Measurements from ENCODE around the gene POU2F1. TPM values are rescaled to one million over a fixed set of nuclear protein-coding genes. Genes with fewer than 3 reads are reported as not detected.

The POU2F1 gene
- total RNA-seq, 1 donor from 2014 or later = 3.9 TPM

DNA sequence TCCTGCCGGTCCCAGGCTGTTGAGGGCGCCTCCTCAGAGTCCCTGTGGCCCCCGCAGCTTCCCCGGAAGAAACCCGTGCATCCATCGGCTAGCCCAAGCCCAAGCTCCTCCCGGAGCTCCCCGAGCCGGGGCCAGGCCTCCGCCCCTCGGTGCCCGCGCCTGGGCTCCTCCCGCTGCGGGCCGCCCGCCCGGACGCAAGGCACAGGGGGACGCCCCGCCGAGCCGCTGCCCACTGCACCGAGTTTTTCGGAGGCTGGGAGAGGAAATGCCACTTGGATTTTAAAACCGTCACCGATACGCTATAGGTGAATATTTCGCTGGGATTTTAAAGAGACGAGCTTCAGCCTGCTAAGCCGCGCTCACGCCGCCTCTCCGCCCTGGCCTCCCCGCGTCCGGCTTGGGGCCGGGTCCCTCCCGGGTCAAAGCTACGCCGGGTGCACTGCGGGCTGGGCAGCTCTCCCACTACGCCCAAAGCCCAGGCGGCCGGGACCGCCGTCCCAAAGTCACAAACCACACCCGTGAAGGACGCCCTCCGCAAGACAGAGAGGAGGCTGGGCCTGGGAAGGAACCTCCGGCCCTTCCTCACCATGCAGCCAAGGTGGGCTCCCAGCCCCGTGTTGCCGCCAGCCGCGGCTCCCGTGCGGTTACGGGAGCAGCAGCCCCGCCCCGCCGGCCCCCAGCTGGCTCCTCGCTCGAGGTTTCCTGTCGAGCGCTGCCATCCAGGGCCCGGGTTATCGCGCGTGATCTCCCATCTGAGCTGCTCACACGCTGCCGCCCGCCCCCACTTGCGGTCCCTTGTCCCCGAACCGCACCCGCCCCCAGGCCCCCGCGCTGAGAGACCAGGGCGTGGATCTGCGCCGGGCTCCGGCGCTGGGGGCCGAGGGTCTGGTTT lies 234.5 kb downstream of the POU2F1 start:
- Histone ChIP-seq H3K27me3 (ENCODE audit: control insufficient read depth, insufficient read depth, low read length) (no peaks in the 10 kb centered on the region), H3K36me3 (ENCODE audit: control insufficient read depth, insufficient read depth, low read length) (no peaks in the 10 kb centered on the region), H3K4me3 (ENCODE audit: low read depth, low read length) (peak overlapping the region; percentile 74)
- no peak for DNase-seq (ENCODE audit: low read depth)
- no peak for FAIRE-seq
- TF ChIP-seq CTCF (IDR thresholded peaks at IDR 0.05; ENCODE audit: insufficient read depth, low read length, severe bottlenecking) = no peak

- TF ChIP-seq CTCF (IDR thresholded peaks at IDR 0.05; ENCODE audit: insufficient read depth, low read length, severe bottlenecking) = no peak
- no peaks in the 10 kb centered on the region for H3K36me3 ChIP-seq (ENCODE audit: control insufficient read depth, insufficient read depth, low read length)
- DNase-seq (ENCODE audit: low read depth) = no peak
- H3K4me3 ChIP-seq (ENCODE audit: low read depth, low read length) = peak overlapping the region; percentile 74
- no peak for FAIRE-seq
- no peaks in the 10 kb centered on the region for H3K27me3 ChIP-seq (ENCODE audit: control insufficient read depth, insufficient read depth, low read length)
Observed at GRCh38 chr1:167455786-167456446, 235.2 kb downstream of the POU2F1 start.

- TF ChIP-seq CTCF (IDR thresholded peaks at IDR 0.05; ENCODE audit: insufficient read depth, low read length, severe bottlenecking) = no peak
- FAIRE-seq = no peak
- no peaks in the 10 kb centered on the region for H3K27me3 ChIP-seq (ENCODE audit: control insufficient read depth, insufficient read depth, low read length)
- no peak for DNase-seq (ENCODE audit: low read depth)
- no peak overlapping the region for H3K4me3 ChIP-seq (ENCODE audit: low read depth, low read length)
- H3K36me3 ChIP-seq (ENCODE audit: control insufficient read depth, insufficient read depth, low read length) = no peaks in the 10 kb centered on the region
Observed at GRCh38 chr1:167456524-167456923, 235.8 kb downstream of the POU2F1 start.

GRCh38 chr1:167456926-167457325 lies 236.2 kb downstream of the POU2F1 start:
- FAIRE-seq = no peak
- H3K4me3 ChIP-seq (ENCODE audit: low read depth, low read length) = no peak overlapping the region

DNA sequence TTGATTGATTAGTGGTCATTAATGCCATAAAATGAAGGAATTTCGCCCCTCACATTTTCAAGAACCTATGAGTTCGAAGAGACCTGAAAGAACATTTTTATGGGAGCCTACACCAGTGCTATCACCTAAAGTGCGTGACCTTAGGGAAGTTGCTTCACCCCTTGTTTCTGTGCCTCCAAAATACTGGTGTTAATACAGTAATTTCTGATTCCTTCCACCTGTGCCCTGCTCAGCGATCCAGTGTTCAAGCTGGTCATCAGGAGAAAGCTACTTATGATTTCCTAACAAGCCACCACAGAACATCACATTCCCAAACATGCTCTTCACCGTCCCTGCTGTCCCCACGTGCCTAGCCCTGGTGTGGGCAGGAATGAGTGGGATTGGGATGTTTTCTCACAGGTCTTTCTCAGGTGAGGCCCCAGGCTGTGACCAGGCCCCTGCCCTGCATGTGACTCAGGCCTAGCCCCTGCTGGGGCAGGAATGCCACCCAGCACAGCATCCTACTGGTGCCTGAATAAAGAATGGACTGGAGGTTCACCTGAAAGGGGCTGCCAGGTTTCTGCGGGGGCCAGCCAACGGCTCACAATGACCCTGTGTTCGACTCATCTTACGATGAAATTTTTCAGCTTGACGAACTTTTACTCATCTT lies 237.4 kb downstream of the POU2F1 start:
- H3K27me3 ChIP-seq (ENCODE audit: control insufficient read depth, insufficient read depth, low read length) = no peaks in the 10 kb centered on the region
- no peak for TF ChIP-seq CTCF (IDR thresholded peaks at IDR 0.05; ENCODE audit: insufficient read depth, low read length, severe bottlenecking)
- DNase-seq (ENCODE audit: low read depth) = no peak

More at GRCh38 chr1:167456926-167457325, 236.2 kb downstream of the POU2F1 start:
- DNase-seq (ENCODE audit: low read depth) = no peak
- Histone ChIP-seq H3K36me3 (ENCODE audit: control insufficient read depth, insufficient read depth, low read length) (no peaks in the 10 kb centered on the region), H3K27me3 (ENCODE audit: control insufficient read depth, insufficient read depth, low read length) (no peaks in the 10 kb centered on the region)
- no peak for TF ChIP-seq CTCF (IDR thresholded peaks at IDR 0.05; ENCODE audit: insufficient read depth, low read length, severe bottlenecking)

More for the DNA sequence above, 237.4 kb downstream of the POU2F1 start:
- no peaks in the 10 kb centered on the region for H3K36me3 ChIP-seq (ENCODE audit: control insufficient read depth, insufficient read depth, low read length)
- no peak for FAIRE-seq
- no peak overlapping the region for H3K4me3 ChIP-seq (ENCODE audit: low read depth, low read length)

Measured in bronchial epithelial cell (primary cell).